Right lobe of liver (tissue), 4 donors: ENCODE measurements around the gene ZNF521.

ENCODE experiments used
- POLR2A ChIP-seq: fragments of 450-650 bp; IDR thresholded peaks from one replicate; pipeline ENCODE4 v1.6.1; 2017; ENCODE audit warnings: antibody characterized with exemption, mild to moderate bottlenecking
- TF ChIP-seq, protein P1 (sequence below), 4 donors: fragments of 200-600 bp in 3 of 4; fragments of 450-650 bp in 1 of 4; IDR thresholded peaks; one replicate each; pipeline versions ENCODE4 v1.5.1 to v1.8.0; 2016 to 2022; ENCODE audit warnings: antibody characterized with exemption in 4 of 4, mild to moderate bottlenecking in 2 of 4
- donor health status: DM: no; HTN: no; CAD: no.
- donor health status: DM: no; HTN: no; CAD: no.
- donor health status: DM: no; HTN: yes; CAD: no.

DNA sequence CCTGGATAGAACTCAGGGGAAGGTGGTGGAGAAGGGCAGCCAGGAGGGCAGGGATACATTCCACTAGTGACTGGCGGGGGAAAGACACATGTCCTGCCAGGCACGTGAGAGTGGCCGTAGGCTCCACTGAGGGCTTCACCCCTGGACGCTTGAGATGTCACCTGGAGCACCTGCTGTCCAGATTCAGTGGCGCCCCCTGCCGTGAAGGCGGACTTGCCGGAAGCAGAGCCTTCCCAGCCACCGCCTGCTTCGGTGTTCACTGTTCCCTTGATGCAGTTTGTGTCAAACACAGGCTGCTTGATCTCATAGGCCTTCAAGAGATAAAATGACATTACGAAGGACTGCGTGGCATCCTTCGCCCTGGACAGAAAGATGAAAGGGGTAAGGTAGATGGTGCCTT, 335.3 kb downstream of the ZNF521 start:
- TF ChIP-seq, protein P1, sequence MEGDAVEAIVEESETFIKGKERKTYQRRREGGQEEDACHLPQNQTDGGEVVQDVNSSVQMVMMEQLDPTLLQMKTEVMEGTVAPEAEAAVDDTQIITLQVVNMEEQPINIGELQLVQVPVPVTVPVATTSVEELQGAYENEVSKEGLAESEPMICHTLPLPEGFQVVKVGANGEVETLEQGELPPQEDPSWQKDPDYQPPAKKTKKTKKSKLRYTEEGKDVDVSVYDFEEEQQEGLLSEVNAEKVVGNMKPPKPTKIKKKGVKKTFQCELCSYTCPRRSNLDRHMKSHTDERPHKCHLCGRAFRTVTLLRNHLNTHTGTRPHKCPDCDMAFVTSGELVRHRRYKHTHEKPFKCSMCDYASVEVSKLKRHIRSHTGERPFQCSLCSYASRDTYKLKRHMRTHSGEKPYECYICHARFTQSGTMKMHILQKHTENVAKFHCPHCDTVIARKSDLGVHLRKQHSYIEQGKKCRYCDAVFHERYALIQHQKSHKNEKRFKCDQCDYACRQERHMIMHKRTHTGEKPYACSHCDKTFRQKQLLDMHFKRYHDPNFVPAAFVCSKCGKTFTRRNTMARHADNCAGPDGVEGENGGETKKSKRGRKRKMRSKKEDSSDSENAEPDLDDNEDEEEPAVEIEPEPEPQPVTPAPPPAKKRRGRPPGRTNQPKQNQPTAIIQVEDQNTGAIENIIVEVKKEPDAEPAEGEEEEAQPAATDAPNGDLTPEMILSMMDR (IDR thresholded peaks at IDR 0.05): no peak
- TF ChIP-seq POLR2A: no peak
